IgD-negative memory B cell (primary cell): Measurements from ENCODE around the gene RAB36. TPM values are rescaled to one million over a fixed set of nuclear protein-coding genes. Genes with fewer than 3 reads are reported as not detected.
A peak's percentile ranks its signal among the peaks of the same experiment; 100 is the strongest.

Experiments
- H3K27ac Mint-ChIP-seq, 3 donors: one replicate each; pipeline ENCODE4 v1.8.0; 2020 to 2022; ENCODE audit warnings: mild to moderate bottlenecking in 3 of 3, mixed read lengths in 3 of 3, moderate library complexity in 1 of 3
- H3K27me3 Mint-ChIP-seq: one replicate; pipeline ENCODE4 v1.8.0; 2021; ENCODE audit warnings: mixed read lengths
- H3K36me3 Mint-ChIP-seq: one replicate; pipeline ENCODE4 v1.8.0; 2020; ENCODE audit warnings: mild to moderate bottlenecking, mixed read lengths
- H3K4me1 Mint-ChIP-seq, 3 donors: one replicate each; pipeline ENCODE4 v1.8.0; 2020 to 2022; ENCODE audit warnings: mixed read lengths in 3 of 3, mild to moderate bottlenecking in 1 of 3
- H3K4me3 Mint-ChIP-seq, 4 donors: one replicate each; pipeline ENCODE4 v1.8.0; 2020 to 2022; ENCODE audit warnings: mild to moderate bottlenecking in 4 of 4, mixed read lengths in 4 of 4, moderate library complexity in 3 of 4
- H3K9me3 Mint-ChIP-seq, 3 donors: one replicate each; pipeline ENCODE4 v1.8.0; 2020 to 2021; ENCODE audit warnings: mixed read lengths in 3 of 3, mild to moderate bottlenecking in 1 of 3
- polyA plus RNA-seq: library from polyadenylated mRNA; unstranded; fragments of 300-500 nt; fragmentation: Illumina TruSeq; gene quantifications from one replicate; pipeline ENCODE4 v1.2.3, GENCODE V29; 2021

RAB36 gene
- polyA plus RNA-seq, 1 donor from 2014 or later = 1.8 TPM

DNA sequence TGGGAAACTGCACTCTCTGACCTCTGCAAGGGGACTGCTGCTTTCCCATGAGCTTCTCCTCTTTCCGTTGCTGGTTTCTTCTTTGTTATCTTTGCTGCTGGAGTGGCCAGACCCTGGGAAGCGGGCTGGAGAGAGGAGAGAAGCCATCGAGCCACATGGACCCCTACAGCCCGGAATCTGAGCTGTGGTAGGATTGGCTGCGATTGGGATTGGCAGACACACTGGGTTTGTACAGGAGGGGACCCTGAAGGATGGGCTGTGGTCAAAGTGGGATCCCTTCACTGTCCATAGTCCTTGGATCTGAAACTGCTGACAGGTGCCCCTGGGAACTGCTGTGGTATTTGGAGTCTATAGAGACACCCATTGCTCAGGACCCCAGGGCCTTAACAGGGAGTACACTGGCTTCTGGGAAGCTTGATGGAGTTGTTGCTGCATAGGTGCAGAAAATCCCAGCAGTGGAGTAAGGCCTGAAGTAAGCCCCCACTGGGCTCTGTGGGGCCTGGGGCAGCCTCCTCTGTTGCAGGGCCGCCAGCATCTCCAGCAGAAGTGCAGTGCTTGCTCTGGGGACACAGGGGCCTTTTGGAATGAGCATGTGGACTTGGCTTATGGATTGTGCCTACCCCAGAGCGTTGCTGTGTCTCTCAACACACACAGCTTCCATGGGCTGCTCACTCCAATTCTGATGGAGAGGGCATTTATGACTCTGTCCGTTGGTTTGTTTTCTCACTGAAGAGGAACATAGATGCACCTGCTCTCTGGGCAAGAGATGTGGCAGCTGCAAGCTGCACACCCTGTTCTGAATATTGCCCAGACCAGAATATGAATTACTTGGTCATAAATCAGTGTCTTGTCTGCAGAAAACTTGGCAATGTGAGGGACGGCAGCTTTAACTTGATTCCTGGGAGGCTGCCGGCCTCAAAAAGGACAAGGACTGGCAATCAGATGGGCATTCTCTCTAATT is 67.1 kb downstream of the RAB36 start:
- peaks cover 4% of the 10 kb centered on the region for H3K36me3 Mint-ChIP-seq
- H3K4me1 Mint-ChIP-seq = peaks cover 24 to 38% (median 30%) of the 10 kb centered on the region in 3 donors
- H3K27me3 Mint-ChIP-seq = peaks cover 7% of the 10 kb centered on the region
- no peaks in the 10 kb centered on the region for H3K9me3 Mint-ChIP-seq
- no peak overlapping the region for H3K27ac Mint-ChIP-seq
- no peak overlapping the region for H3K4me3 Mint-ChIP-seq

DNA sequence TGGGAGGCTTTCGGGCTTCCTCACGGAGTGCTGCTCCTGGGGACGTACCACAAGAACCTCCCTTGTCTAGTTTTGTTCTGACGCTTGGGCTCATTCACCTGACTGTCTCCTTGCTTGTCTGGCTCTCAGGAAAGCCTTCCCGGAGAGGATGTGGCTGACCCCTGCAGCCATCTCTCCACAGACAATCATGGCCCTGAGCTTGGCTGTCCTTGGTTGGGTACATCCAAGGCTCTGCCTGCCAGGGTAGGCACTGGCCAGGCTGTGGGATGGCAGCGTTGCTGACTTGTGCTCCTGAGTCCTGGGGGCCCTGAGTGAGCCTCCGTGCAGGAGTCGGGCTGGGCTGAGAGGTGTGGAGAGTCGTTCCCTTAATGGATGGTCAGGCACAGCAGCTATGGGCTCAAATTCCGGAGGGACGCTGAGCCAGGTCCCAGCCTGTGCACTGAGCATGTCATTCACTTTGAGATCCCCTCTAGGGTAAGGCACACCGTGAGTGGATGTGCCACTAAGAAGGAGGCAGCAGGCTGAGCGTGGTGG is 67.8 kb downstream of the RAB36 start:
- peaks cover 7% of the 10 kb centered on the region for H3K27me3 Mint-ChIP-seq
- H3K4me3 Mint-ChIP-seq = no peak overlapping the region
- peaks cover 17 to 33% (median 28%) of the 10 kb centered on the region in 3 donors for H3K4me1 Mint-ChIP-seq
- H3K9me3 Mint-ChIP-seq = no peaks in the 10 kb centered on the region
- H3K36me3 Mint-ChIP-seq = peaks cover 4% of the 10 kb centered on the region
- no peak overlapping the region for H3K27ac Mint-ChIP-seq

DNA sequence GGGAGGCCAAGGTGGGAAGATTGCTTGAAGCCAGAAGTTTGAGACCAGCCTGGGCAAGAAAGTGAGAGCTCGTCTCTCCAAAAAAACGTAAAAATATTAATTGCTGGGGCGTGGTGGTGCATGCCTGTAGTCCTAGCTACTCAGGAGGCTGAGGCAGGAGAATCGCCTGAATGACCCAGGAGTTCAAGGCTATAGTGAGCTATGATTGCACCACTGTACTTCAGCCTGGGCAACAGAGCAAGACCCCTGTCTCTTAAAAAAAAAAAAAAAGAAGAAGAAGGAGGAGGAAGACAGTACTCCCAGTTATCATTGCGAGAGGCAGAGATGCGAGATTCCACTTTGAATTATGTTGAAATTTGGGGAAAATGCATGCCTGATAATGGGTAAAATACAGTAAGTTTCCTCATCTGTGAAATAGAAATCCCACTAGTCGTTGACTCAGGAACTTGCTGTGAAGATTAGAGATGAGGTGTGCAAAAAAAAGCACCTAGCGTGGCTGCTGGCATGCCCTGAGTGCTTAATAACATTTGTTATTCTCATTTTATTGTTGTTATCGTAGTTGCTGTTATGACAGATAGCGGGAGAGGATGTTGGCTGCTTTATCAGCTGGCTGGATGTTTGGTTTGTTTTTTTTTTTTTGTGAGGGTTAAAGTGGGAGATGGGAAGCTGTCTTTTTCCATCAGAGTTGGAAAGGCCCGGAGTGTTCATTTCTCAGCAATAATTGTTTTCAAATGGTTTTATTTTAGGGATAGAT is 68.5 kb downstream of the RAB36 start:
- H3K36me3 Mint-ChIP-seq = peaks cover 4% of the 10 kb centered on the region
- no peak overlapping the region for H3K4me3 Mint-ChIP-seq
- H3K27ac Mint-ChIP-seq = peak overlapping the region in 1 of 3 donors; percentile 29
- peaks cover 6% of the 10 kb centered on the region for H3K27me3 Mint-ChIP-seq
- no peaks in the 10 kb centered on the region for H3K9me3 Mint-ChIP-seq
- peaks cover 18 to 37% (median 28%) of the 10 kb centered on the region in 3 donors for H3K4me1 Mint-ChIP-seq

Other genes with a start within 250 kb of the RAB36 start
- 2.0 TPM for gene GNAZ, start 75.0 kb upstream of the RAB36 start, polyA plus RNA-seq
- 0.39 TPM for gene RSPH14, start 3.5 kb upstream of the RAB36 start, polyA plus RNA-seq
- gene BCR, start 35.0 kb downstream of the RAB36 start, polyA plus RNA-seq = 5.9 TPM